ENCODE results near the gene BSPRY. TPM values are rescaled to one million over a fixed set of nuclear protein-coding genes. Genes with fewer than 3 reads are reported as not detected.

Gene BSPRY
- total and polyA plus RNA-seq, 2 of the 13 experiments (the other 11 are each of a cell fraction or from before 2014, with no cell fraction given) = 0.09 to 0.26 TPM

DNA sequence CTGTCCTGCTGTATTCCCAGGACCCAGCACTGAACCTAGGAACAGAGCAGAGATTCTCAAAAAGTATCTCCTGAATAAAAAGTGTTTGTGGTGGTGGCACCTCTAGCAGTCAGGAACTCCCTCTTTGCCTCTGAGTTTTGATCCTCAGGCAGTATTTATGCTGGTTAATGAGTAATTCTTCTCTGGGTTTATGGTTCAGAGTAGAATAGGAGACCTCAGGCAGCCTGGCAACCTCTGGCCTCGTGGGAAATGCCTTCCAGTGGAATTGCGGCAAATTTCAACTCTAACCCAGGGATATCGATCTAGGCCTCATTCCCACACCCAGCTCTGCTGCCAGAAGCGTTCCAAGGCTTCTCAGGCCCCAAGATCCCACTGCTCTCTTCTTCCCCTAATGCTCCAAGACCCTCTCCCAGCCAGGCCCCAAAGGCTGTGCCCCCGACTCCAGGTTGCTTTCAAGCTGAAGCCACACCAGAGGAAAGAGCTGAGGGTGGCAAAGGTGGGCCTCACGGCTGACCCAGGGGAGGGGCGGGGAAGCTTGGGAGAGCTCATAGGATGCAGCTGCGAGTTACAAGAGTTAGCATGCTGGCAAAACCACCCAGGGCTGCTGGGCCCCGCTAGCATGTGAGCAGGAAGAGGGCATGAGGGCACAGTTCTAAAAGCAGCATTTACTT is 38.4 kb downstream of the BSPRY start (continued):
- TF ChIP-seq PITX1 (CRISPR knock-in tag; IDR thresholded peaks at IDR 0.05) (peak; percentile 40; the same call in 1 of the 2 replicates), RBAK (CRISPR knock-in tag; IDR thresholded peaks at IDR 0.05) (no peak), SMAD1 (CRISPR knock-in tag; IDR thresholded peaks at IDR 0.05; ENCODE audit: borderline replicate concordance, low read depth) (no peak; the same call in 1 of the 2 replicates), FOXK1 (CRISPR knock-in tag; IDR thresholded peaks at IDR 0.05; ENCODE audit: borderline replicate concordance, low read depth) (peak; percentile 66; the same call in 1 of the 2 replicates), BRD4 (CRISPR knock-in tag; IDR thresholded peaks at IDR 0.05) (peak; percentile 73; the same call in 1 of the 2 replicates), CREM (IDR thresholded peaks at IDR 0.05) (peak; percentile 37; the same call in 1 of the 2 replicates), CREM (CRISPR knock-in tag; IDR thresholded peaks at IDR 0.05) (no peak), NCOA5 (CRISPR knock-in tag; IDR thresholded peaks at IDR 0.05) (no peak), REL (CRISPR knock-in tag; conservative IDR thresholded peaks at IDR 0.05) (no peak), REXO4 (CRISPR knock-in tag; IDR thresholded peaks at IDR 0.05; ENCODE audit: borderline replicate concordance) (no peak), KAT8 (CRISPR knock-in tag; IDR thresholded peaks at IDR 0.05) (peak; percentile 78; the same call in 1 of the 2 replicates), GABPA (IDR thresholded peaks at IDR 0.05; ENCODE audit: low read depth, low read length) (no peak), GABPA (CRISPR knock-in tag; IDR thresholded peaks at IDR 0.05; ENCODE audit: low read depth) (no peak), ZMYM4 (CRISPR knock-in tag; IDR thresholded peaks at IDR 0.05) (peak; percentile 67), ZFP82 (CRISPR knock-in tag; IDR thresholded peaks at IDR 0.05; ENCODE audit: borderline replicate concordance) (no peak), BCL6 (CRISPR knock-in tag; IDR thresholded peaks at IDR 0.05) (peak; percentile 72), ZNF674 (CRISPR knock-in tag; IDR thresholded peaks at IDR 0.05; ENCODE audit: low read depth) (no peak), ZSCAN30 (CRISPR knock-in tag; IDR thresholded peaks at IDR 0.05) (no peak), ZNF709 (CRISPR knock-in tag; IDR thresholded peaks at IDR 0.05) (no peak)
- TF ChIP-seq, protein P1, sequence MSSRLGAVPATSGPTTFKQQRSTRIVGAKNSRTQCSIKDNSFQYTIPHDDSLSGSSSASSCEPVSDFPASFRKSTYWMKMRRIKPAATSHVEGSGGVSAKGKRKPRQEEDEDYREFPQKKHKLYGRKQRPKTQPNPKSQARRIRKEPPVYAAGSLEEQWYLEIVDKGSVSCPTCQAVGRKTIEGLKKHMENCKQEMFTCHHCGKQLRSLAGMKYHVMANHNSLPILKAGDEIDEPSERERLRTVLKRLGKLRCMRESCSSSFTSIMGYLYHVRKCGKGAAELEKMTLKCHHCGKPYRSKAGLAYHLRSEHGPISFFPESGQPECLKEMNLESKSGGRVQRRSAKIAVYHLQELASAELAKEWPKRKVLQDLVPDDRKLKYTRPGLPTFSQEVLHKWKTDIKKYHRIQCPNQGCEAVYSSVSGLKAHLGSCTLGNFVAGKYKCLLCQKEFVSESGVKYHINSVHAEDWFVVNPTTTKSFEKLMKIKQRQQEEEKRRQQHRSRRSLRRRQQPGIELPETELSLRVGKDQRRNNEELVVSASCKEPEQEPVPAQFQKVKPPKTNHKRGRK (CRISPR knock-in tag; IDR thresholded peaks at IDR 0.05) = no peak
- TF ChIP-seq, protein P2, sequence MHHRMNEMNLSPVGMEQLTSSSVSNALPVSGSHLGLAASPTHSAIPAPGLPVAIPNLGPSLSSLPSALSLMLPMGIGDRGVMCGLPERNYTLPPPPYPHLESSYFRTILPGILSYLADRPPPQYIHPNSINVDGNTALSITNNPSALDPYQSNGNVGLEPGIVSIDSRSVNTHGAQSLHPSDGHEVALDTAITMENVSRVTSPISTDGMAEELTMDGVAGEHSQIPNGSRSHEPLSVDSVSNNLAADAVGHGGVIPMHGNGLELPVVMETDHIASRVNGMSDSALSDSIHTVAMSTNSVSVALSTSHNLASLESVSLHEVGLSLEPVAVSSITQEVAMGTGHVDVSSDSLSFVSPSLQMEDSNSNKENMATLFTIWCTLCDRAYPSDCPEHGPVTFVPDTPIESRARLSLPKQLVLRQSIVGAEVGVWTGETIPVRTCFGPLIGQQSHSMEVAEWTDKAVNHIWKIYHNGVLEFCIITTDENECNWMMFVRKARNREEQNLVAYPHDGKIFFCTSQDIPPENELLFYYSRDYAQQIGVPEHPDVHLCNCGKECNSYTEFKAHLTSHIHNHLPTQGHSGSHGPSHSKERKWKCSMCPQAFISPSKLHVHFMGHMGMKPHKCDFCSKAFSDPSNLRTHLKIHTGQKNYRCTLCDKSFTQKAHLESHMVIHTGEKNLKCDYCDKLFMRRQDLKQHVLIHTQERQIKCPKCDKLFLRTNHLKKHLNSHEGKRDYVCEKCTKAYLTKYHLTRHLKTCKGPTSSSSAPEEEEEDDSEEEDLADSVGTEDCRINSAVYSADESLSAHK (CRISPR knock-in tag; IDR thresholded peaks at IDR 0.05; ENCODE audit: borderline replicate concordance) = no peak
- TF ChIP-seq, protein P3, sequence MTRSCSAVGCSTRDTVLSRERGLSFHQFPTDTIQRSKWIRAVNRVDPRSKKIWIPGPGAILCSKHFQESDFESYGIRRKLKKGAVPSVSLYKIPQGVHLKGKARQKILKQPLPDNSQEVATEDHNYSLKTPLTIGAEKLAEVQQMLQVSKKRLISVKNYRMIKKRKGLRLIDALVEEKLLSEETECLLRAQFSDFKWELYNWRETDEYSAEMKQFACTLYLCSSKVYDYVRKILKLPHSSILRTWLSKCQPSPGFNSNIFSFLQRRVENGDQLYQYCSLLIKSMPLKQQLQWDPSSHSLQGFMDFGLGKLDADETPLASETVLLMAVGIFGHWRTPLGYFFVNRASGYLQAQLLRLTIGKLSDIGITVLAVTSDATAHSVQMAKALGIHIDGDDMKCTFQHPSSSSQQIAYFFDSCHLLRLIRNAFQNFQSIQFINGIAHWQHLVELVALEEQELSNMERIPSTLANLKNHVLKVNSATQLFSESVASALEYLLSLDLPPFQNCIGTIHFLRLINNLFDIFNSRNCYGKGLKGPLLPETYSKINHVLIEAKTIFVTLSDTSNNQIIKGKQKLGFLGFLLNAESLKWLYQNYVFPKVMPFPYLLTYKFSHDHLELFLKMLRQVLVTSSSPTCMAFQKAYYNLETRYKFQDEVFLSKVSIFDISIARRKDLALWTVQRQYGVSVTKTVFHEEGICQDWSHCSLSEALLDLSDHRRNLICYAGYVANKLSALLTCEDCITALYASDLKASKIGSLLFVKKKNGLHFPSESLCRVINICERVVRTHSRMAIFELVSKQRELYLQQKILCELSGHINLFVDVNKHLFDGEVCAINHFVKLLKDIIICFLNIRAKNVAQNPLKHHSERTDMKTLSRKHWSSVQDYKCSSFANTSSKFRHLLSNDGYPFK (CRISPR knock-in tag; IDR thresholded peaks at IDR 0.05; ENCODE audit: borderline replicate concordance) = no peak
- TF ChIP-seq, protein P4, sequence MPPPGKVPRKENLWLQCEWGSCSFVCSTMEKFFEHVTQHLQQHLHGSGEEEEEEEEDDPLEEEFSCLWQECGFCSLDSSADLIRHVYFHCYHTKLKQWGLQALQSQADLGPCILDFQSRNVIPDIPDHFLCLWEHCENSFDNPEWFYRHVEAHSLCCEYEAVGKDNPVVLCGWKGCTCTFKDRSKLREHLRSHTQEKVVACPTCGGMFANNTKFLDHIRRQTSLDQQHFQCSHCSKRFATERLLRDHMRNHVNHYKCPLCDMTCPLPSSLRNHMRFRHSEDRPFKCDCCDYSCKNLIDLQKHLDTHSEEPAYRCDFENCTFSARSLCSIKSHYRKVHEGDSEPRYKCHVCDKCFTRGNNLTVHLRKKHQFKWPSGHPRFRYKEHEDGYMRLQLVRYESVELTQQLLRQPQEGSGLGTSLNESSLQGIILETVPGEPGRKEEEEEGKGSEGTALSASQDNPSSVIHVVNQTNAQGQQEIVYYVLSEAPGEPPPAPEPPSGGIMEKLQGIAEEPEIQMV (CRISPR knock-in tag; IDR thresholded peaks at IDR 0.05; ENCODE audit: low read depth) = no peak
